Measurements from ENCODE around the gene HERC5.
"Not testable (repeated sequence)": the region's sequence is repeated elsewhere in the genome, so short reads cannot be mapped to it uniquely, and the experiment has no call there.

HERC5 gene

DNA sequence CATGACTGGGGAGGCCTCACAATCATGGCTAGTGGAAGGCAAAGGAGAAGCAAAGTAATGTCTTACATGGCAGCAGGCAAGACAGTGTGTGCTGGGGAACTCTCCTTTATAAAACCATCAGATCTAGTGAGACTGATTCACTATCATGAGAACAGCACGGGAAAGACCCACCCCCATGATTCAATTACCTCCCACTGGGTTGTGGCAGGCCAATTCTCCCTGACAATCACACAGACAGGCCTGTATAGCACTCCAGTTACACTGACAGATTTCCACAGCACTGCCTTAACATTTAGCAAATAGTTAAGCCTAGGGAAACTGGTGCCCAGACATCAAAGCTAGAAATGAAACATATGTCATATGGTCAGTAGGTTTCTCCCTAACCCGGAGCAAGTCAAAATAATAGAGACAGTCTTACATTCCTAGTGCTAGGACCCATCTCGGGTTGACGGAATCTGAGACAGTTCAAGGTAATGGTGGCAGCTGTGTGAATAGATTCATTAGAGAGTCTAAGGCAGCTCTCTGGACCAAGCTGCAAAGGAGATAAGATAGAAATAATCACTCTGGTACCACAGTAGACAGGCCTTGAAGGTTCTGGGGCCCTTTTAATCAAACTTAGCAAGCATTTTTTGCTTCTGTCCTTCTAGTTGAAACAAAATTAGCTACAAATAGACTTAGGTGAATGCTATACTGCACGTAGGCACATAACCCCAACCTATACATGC lies 9.4 kb upstream of the HERC5 start:
- in situ Hi-C loops (cut with HindIII; ENCODE audit: low sequenced_read_pairs): no loop called here

DNA sequence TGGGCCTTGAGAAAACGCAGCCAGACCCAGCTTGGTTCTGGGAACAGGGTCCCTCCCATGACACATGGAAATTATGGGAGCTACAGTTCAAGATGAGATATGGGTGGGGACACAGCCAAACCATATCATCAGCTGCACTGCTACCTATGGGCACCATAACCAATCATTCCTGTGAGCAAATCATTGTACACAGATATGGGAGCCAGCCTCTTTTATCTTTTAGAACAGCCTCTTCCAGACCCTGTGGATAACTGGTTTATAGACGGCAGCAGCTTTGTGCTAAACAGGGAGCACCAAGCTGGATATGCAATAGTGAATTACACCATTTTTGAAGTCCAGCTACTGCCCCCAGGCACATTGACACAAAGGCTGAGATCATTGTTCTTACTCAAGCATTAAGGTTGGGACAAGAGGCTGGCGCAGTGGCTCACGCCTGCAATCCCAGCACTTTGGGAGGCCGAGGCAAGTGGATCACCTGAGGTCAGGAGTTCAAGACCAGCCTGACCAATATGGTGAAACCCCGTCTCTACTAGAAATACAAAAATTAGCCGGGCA lies 8.6 kb upstream of the HERC5 start:
- in situ Hi-C loops (cut with HindIII; ENCODE audit: low sequenced_read_pairs): not testable (repeated sequence)

DNA sequence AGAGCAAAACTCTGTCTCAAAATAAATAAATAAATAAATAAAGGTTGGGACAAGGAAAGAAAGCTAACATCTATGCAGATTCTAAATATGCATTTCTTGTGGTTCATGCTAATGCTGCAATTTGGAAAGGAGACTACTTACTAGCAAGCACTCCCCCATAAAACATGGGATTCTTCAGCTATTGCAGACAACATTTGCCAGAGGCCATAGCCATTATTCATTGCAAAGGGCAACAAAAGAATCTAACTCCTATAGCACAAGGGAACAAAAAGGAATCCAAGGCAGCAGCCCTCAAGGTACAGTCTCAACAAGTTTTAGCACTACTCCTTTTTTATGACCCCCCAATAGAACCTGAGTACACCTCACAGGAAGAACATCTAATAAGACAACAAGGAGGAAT lies 8.0 kb upstream of the HERC5 start:
- in situ Hi-C loops (cut with HindIII; ENCODE audit: low sequenced_read_pairs): no loop called here

DNA sequence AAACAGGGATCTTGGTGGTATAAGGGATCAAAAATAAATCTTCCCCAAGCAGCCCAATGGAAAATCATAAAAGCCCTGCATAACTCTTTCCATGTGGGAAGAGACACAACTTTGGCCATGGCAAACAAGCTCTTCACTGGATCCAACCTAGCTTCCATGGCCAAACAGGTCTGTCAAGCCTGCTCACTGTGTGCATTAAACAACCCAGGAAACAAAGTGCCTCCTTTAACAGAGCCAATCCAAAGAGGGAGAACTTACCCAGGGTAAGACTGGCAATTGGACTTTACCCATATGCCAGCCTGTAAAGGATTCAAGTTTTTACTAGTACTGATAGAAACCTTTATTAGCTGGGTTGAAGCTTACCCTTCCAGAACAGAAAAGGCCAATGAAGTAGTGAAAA lies 7.6 kb upstream of the HERC5 start:
- in situ Hi-C loops (cut with HindIII; ENCODE audit: low sequenced_read_pairs): no loop called here

DNA sequence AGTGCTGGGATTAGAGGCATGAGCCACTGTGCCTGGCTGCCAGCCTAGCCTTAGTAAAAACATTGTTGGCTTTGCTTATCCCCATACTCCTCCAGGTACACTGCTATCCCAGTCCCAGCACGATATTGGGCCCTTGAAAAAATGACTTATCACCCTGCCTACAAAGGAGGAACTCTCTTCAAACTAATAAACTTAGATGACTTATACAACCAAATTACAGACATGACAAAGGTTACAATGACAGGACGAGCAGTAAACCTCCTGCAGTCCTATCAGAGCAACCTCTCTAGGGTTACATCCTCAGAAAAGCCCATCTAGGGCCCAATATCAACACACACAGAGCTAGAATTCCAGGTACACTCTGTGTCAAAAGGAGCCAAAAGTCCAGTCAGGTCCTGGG lies 5.7 kb upstream of the HERC5 start:
- in situ Hi-C loops (cut with HindIII; ENCODE audit: low sequenced_read_pairs): no loop called here

DNA sequence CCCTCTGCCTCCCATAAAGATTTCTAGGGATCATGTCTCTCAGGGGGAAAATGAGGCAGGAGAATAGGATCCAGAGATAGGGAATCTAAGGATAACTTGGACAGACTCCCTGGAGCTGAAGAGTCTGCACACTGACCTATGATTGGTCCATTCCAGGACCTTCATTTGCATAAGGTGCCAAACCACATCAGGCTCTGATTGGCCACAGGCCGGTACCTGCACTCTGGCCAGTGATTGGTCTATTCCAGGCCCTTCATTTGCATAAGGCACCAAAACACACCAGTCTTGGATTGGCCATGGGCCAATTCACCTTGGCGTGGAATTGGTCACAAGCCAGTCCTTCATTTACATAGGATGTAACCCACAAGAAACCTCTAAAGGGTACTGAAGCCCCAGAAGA lies 4.0 kb upstream of the HERC5 start:
- in situ Hi-C loops (cut with HindIII; ENCODE audit: low sequenced_read_pairs): no loop called here

DNA sequence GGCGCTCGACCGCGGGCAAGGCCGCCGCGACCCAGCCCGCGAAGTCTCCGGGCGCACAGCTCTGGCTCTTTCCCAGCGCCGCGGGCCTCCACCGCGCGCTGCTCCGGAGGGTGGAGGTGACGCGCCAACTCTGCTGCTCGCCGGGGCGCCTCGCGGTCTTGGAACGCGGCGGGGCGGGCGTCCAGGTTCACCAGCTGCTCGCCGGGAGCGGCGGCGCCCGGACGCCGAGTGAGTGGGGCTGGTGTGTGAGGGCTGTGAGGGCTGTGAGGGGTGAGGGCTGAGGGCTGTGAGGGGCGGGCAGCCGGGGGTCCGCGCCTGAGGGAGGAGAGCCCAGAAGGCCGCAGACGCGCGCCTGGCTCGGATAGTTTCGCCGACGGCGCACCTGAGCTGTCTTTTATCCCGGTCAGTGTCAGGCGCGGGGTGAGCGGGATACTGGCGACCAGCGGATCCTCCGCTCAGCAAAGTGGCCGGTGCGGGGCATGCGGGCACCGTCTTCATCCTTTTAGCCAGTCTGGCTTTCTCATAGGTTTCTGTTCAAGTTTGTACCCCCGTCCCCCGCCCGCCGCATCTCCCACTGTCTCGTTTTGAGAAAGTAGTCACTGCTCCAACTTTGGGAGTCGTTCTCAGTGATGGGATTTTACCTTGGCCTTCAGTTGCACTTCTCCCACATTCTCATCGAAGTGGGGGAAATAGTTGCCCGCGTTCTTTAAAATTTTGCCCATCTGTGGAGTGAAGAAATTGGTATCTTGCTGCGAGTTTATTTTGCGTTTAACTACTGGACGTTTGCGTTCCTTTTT lies 586 bp downstream of the HERC5 start:
- in situ Hi-C loops (cut with HindIII; ENCODE audit: low sequenced_read_pairs): no loop called here

DNA sequence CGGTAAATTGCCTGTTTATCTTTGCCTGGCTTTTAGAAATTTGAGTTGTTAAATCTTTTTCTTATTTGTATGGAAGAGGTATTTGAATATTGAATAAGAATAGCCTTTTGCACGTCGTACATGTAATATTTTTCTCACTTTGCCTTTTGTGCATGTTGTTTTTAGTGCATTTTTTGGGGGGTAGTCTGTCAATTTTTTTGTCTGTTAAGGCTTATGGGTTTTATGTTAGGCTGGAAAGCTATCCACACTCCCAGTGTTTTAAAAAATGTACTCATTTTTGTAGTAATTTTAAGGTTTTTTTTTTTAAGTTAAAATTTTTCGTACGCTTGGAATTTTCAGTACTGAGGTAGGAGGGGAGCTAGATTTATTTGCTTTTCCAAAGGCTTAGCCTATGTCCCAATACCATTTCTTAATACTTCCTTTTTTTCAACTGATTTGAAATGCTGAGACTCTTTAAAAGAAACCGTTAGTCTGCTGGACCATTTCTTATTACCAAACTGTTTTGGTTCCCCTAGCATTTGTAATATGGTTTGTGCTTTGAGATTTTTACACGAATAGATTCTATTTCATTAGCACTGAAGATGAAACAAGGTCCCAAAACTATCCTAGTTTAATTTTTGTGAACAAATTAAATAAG lies 1.3 kb downstream of the HERC5 start:
- in situ Hi-C loops (cut with HindIII; ENCODE audit: low sequenced_read_pairs): no loop called here

DNA sequence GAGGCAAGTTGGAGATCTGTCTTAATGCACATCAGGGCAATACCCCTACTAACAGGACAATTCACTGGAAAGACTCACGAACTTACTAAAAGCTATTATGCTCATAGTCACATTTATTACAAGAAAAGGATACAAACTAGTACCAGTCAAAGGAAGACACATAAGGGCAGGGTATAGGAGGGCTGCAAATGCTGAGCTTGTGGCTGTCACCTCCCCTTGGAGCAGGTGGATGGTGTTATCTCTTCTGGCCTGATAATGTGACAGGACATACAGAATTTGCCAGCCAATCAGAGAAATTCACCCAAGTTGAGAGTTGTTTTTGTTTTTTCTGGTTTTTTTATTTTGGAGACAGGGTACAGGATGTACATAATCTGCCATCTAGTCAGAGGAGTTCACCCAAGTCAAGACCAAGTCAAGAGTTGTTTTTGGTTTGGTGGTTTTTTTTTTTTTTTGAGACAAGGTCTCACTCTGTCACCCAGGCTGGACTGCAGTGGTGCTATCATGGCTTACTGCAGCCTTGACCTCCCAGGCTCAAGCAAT lies 8.8 kb downstream of the HERC5 start:
- in situ Hi-C loops (cut with HindIII; ENCODE audit: low sequenced_read_pairs): no loop called here

DNA sequence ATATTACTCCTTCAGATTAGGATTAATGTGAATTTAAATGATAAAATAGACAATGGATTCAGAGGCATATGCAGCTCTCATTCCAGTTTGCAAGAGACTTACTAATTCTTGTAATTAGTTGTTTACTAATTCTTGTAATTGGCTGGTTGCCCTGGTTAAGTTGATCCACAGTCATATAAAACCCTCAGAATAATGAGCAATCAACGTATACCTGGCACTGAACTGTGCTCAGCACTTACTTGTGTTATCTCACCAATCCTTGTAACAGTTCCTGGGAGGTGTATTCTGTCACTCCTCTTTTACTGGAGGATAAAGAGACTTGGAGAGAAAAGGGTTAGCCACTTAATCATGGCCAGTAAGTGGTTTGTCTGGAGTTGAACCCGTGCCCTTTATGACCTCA lies 10.5 kb downstream of the HERC5 start:
- in situ Hi-C loops (cut with HindIII; ENCODE audit: low sequenced_read_pairs): no loop called here

DNA sequence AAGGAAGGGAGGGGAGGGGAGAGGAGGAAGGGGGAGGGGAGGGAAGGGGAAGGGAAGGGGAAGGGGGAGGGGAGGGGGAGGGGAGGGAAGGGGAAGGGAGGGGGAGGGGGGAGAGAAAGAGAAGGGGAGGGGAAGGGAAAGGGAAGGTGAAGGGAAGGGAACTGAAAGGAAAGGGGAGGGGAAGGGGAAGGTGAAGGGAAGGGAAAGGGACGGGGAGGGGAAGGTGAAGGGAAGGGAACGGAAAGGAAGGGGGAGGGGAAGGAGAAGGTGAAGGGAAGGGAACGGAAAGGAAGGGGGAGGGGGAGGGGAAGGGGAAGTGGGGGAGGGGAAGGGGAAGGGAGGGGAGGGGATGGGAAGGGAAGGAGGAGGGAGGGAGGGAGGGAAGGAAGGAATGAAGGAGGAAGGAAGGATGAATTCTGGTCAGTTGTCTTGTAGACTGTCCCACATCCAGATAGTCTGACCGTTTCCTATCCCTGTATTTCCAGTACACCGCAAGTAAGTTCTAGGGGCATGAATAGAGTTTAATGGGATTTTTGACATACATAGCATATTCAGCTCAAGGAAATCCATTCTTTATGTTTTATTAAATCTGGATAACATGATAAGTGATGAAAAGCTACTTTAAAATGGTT lies 20.4 kb downstream of the HERC5 start:
- in situ Hi-C loops (cut with HindIII; ENCODE audit: low sequenced_read_pairs): no loop called here

DNA sequence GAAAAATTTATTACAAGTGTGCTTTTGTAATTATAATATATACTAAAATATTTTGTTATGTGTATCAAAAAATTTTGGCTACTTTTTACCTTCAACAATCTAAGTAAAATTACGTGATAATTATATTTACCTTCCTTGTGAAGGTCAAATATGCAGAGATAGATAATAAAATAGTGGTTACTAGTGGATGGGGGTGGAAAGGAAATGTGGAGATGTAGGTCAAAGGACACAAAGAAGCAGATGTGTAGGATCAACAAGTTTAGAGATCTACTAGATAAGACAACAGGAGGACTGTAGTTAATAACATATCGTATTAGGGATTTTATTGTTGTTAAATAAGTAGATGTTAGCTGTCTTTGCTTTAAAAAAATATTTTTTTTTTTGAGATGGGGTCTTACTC lies 21.3 kb downstream of the HERC5 start:
- in situ Hi-C loops (cut with HindIII; ENCODE audit: low sequenced_read_pairs): no loop called here

DNA sequence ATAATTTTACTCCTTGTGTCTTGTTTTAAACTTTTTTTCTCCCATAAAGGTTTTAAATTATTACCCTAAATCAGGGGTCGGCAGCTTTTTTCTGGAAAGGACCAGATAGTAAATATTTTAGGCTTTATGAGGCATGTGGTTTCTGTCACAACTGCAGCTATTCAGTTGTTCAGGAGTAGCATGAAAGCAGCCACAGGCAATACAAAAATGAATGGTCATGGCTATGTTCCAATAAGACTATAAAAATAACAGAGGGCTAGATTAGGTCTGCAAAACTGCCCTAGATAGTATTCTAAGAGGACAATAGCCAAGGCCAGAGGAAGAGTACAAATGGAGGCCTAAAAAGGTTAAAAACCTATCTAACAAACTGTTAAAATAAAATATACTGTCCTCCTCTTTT lies 24.6 kb downstream of the HERC5 start:
- in situ Hi-C loops (cut with HindIII; ENCODE audit: low sequenced_read_pairs): no loop called here

DNA sequence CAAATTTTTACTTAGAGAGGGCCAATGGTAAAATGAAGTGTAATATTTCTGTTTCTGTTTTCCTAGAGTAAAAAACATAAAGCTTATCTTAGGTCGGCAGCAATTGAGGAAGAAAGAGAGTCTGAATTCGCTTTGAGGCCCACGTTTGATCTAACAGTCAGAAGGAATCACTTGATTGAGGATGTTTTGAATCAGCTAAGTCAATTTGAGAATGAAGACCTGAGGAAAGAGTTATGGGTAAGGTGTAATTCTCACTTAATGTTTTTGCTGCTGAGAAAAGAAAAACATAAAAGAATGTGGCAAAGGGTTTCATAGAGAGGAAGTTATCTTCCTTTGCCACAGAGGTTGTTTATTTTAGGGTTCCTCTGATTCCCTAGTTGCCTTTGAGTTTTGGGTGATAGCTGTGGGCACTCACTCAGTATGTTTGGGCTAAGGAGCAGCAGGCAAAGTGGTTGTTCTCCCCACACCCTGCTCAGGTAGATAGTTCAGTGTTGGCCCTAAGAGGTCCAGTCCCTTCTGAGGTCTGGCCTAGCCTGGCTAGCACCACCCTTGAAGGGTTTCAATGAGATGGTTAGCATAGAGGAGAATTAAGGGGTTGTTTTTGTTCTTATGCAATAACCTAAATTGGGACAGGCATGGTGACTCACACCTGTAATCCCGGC lies 32.3 kb downstream of the HERC5 start:
- in situ Hi-C loops (cut with HindIII; ENCODE audit: low sequenced_read_pairs): no loop called here

DNA sequence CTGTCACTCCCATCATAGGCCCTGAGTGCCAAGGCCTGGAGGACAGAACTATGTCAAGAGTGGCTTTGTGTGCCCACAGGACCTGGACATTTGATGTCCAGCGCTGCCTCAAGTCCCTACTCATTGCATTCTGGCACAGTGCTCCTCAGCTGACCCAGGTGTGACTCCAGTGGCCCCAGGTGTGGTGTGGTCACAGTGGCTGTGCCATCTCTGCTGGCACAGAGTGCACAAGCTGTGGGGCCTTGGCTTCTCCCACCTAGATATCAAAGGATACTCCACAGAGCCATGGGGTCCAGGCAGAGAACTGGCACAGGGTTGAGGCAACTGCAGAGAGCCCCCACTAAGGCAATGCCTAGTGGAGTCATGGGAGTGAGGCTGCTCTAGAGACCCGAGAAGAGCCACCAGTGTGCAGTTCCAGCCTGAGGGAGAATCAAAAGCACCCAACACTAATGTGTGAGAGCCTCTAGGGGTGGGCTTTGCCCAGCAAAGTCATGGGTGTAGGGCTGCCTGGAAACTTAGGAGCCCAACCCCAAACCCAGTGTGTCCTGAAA lies 41.0 kb downstream of the HERC5 start:
- in situ Hi-C loops (cut with HindIII; ENCODE audit: low sequenced_read_pairs): no loop called here

DNA sequence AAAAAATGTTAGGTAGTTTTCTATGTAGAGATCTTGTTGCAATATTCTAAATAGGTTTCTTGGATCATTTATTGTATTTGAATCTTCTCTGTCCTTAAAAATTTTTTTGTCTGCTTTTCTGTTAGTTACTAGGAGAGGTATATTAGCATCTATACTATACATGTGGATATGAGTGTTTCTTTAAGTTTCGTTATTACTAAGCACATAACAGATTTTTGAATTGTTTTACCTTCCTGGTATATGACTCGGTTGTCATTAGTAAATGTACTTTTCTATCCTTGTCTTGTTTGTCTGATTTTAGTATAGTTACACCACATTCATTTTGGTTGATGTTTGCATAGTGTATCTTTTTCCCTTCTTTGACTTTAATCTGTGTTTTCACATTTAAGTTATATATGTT lies 46.4 kb downstream of the HERC5 start:
- in situ Hi-C loops (cut with HindIII; ENCODE audit: low sequenced_read_pairs): no loop called here

DNA sequence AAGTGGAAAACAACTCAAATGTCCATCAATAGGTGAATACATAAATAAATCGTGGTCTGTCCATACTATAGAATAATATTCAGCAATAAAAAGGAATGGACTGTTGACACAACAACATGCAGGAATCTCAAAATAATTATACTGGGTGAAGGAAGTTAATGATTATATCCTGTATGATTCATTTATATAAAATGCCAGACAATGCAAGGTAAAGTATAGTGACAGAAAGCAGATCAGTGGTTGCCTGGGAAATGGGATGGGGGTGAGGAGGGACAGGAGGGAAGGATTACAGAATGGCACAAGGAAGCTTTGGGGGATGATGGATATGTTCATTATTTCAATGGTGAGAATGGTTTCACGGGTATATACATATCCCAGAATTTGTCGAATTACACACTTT lies 54.3 kb downstream of the HERC5 start:
- in situ Hi-C loops (cut with HindIII; ENCODE audit: low sequenced_read_pairs): loop anchor here (5.0 kb wide), 1 partner anchor 284 kb away; no protein-coding TSS in a partner anchor

DNA sequence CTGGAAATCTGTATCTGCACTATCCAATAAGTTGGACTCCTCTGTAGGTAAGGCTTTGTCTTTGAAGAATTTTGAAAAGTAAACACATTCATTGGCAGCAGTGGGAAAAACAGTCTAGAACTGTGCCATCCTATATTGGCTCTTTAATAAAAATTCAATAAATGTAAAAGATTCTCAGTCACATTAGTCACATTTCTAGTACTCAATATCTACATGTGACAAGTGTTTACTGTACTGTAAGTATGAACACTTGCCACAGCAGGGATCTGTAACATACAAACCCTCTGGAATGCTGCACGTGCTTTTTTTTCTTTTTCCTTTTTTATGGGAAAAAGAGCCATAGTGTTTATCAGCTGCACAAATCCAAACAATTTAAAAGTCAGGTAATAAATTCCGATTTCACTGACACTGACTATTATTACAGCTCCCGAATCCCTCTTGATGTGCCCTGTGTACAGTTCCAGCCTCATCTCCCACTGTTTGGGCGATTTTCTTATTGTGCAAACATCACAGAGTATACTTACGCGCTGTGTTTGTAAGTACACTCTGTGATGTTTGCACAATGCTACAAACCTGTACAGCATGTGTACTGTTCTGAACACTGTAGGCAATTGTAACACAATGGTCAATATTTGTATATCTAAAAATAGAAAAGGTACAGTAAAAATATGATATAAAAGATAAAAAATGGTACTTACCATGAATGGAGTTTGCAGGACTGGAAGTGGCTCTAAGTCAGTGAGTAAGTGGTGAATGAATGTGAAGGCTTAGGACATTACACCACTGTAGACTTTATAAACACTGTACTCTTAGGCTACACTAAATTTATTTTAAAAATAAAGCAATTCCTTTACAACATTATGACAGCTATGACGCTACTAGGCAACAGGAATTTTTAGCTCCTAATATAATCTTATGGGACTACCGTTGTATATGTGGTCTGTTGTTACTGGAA lies 57.9 kb downstream of the HERC5 start:
- in situ Hi-C loops (cut with HindIII; ENCODE audit: low sequenced_read_pairs): loop anchor here (5.0 kb wide), 1 partner anchor 288 kb away; no protein-coding TSS in a partner anchor

DNA sequence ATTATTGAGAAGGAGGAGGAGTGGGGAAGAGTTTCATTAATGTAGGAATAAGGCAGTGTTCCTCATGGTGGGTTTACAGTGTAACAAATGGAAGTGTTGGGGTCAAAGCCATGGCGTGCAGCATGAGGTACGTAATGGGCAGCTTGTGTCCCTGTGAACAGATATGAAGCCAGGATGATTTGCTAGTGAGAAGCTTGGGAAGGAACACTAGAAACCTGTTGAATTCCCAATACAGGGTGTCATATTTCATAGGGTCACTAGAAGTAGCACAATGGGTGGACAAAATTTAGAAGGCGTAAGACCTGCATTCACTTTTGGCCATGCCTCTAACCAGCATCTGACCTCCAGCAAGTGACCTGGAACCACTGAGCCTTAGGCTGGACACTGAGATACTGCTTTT lies 59.8 kb downstream of the HERC5 start:
- in situ Hi-C loops (cut with HindIII; ENCODE audit: low sequenced_read_pairs): no loop called here
